Neural crest cell (in vitro differentiated cells): Measurements from ENCODE around the gene ZNF304. TPM values are rescaled to one million over a fixed set of nuclear protein-coding genes. Genes with fewer than 3 reads are reported as not detected.

Experiments used
- total RNA-seq: library from RNA; stranded (reverse); gene quantifications from 2 replicates; pipeline ENCODE4 v1.2.1, GENCODE V29; 2021

Gene ZNF304
- total RNA-seq, 1 donor from 2014 or later, result 11.3 TPM

Other genes with a start within 250 kb of the ZNF304 start
- gene USP29, start 231.3 kb upstream of the ZNF304 start, total RNA-seq, result not detected in 2 replicates
- not detected in 2 replicates for gene ZIM3, start 206.1 kb upstream of the ZNF304 start, total RNA-seq
- gene DUXA, start 183.8 kb upstream of the ZNF304 start, total RNA-seq, result not detected in 2 replicates
- 34.0 and 35.9 TPM in 2 replicates for gene ZNF264, start 159.8 kb upstream of the ZNF304 start, total RNA-seq
- gene AURKC, start 120.2 kb upstream of the ZNF304 start, total RNA-seq, result 0.80 and 0.89 TPM in 2 replicates
- 15.5 and 16.1 TPM in 2 replicates for gene ZNF805, start 110.6 kb upstream of the ZNF304 start, total RNA-seq
- 58.5 and 59.1 TPM in 2 replicates for gene ZNF460, start 70.8 kb upstream of the ZNF304 start, total RNA-seq
- gene ZNF543, start 30.8 kb upstream of the ZNF304 start, total RNA-seq, result 9.1 and 10.1 TPM in 2 replicates
- gene TRAPPC2B, start 12.3 kb downstream of the ZNF304 start, total RNA-seq, result 10.3 and 13.3 TPM in 2 replicates
- 5.2 and 8.7 TPM in 2 replicates for gene ZNF547, start 12.3 kb downstream of the ZNF304 start, total RNA-seq
- 22.1 and 22.4 TPM in 2 replicates for gene ZNF548, start 38.6 kb downstream of the ZNF304 start, total RNA-seq
- 9.2 and 11.3 TPM in 2 replicates for gene ZNF17, start 59.9 kb downstream of the ZNF304 start, total RNA-seq
- 26.1 and 26.3 TPM in 2 replicates for gene ZNF749, start 84.1 kb downstream of the ZNF304 start, total RNA-seq
- 0.72 and 0.82 TPM in 2 replicates for gene VN1R1, start 105.9 kb downstream of the ZNF304 start, total RNA-seq
- gene ZNF772, start 126.3 kb downstream of the ZNF304 start, total RNA-seq, result 14.6 and 14.9 TPM in 2 replicates
- gene ZNF419, start 136.5 kb downstream of the ZNF304 start, total RNA-seq, result 17.0 and 17.2 TPM in 2 replicates
- gene ZNF773, start 148.7 kb downstream of the ZNF304 start, total RNA-seq, result 8.9 and 11.3 TPM in 2 replicates
- gene ZNF549, start 176.1 kb downstream of the ZNF304 start, total RNA-seq, result 10.3 and 10.6 TPM in 2 replicates
- gene ZNF550, start 208.6 kb downstream of the ZNF304 start, total RNA-seq, result 10.4 and 13.1 TPM in 2 replicates
- gene ZNF416, start 227.6 kb downstream of the ZNF304 start, total RNA-seq, result 8.8 and 10.1 TPM in 2 replicates
- 27.6 and 29.1 TPM in 2 replicates for gene ZIK1, start 232.9 kb downstream of the ZNF304 start, total RNA-seq
- 8.5 and 8.7 TPM in 2 replicates for gene ZNF530, start 248.6 kb downstream of the ZNF304 start, total RNA-seq